Suprapubic skin (tissue), 4 donors: Measurements from ENCODE around the gene YTHDF1. TPM values are rescaled to one million over a fixed set of nuclear protein-coding genes. Genes with fewer than 3 reads are reported as not detected.
A peak's percentile ranks its signal among the peaks of the same experiment; 100 is the strongest.

ENCODE experiments used
- DNase-seq, 2 donors: peaks; one replicate each; pipeline ENCODE4 v3.0.0-alpha.2; 2019; ENCODE audit warnings: low spot score in 2 of 2
- H3K27ac ChIP-seq: fragments of 200-600 bp; sonication (generic); one replicate; pipeline ENCODE4 v1.5.1; 2019
- H3K27me3 ChIP-seq: fragments of 200-600 bp; sonication (generic); one replicate; pipeline ENCODE4 v1.5.1; 2019
- H3K36me3 ChIP-seq: fragments of 200-600 bp; sonication (generic); one replicate; pipeline ENCODE4 v1.5.1; 2019
- H3K4me1 ChIP-seq: fragments of 200-600 bp; sonication (generic); one replicate; pipeline ENCODE4 v1.5.1; 2019
- H3K4me3 ChIP-seq: fragments of 200-600 bp; sonication (generic); one replicate; pipeline ENCODE4 v1.5.1; 2019; ENCODE audit warnings: mild to moderate bottlenecking
- H3K9me3 ChIP-seq: fragments of 200-600 bp; sonication (generic); one replicate; pipeline ENCODE4 v1.5.1; 2019
- EP300 ChIP-seq: sonication (generic); formaldehyde crosslinking; IDR thresholded peaks from one replicate; pipeline ENCODE4 v1.6.1; 2017; ENCODE audit warnings: antibody characterized with exemption
- POLR2A ChIP-seq, 2 donors: fragments of 450-650 bp; IDR thresholded peaks; one replicate each; pipeline ENCODE4 v1.6.1; 2017; ENCODE audit warnings: antibody characterized with exemption in 2 of 2, mild to moderate bottlenecking in 2 of 2, moderate library complexity in 2 of 2
- POLR2AphosphoS5 ChIP-seq, 3 donors: sonication (generic); formaldehyde crosslinking; IDR thresholded peaks; one replicate each; pipeline ENCODE4 v1.6.1; 2017; ENCODE audit warnings: antibody characterized with exemption in 3 of 3
- WGBS: methylation state at CpG from one replicate; pipeline ENCODE4 v1.1.5; 2018; 5-methylcytosine and 5-hydroxymethylcytosine counted together
- total RNA-seq, 4 donors: library from RNA; depleted of rRNA; stranded (reverse); fragments of >200 nt; gene quantifications; one replicate each; pipeline ENCODE4 v1.1.0, GENCODE V29; 2016
- TF ChIP-seq, protein P1 (sequence below), 2 donors: fragments of 200-600 bp in 1 of 2; fragments of 450-650 bp in 1 of 2; sonication (generic) in 1 of 2; IDR thresholded peaks; one replicate each; pipeline ENCODE4 v1.5.1; 2016 to 2019; ENCODE audit warnings: antibody characterized with exemption in 2 of 2, mild to moderate bottlenecking in 1 of 2, moderate library complexity in 1 of 2

Gene YTHDF1
- total RNA-seq, 4 donors from 2014 or later, result 32.7 to 40.6 (median 34.0) TPM

DNA sequence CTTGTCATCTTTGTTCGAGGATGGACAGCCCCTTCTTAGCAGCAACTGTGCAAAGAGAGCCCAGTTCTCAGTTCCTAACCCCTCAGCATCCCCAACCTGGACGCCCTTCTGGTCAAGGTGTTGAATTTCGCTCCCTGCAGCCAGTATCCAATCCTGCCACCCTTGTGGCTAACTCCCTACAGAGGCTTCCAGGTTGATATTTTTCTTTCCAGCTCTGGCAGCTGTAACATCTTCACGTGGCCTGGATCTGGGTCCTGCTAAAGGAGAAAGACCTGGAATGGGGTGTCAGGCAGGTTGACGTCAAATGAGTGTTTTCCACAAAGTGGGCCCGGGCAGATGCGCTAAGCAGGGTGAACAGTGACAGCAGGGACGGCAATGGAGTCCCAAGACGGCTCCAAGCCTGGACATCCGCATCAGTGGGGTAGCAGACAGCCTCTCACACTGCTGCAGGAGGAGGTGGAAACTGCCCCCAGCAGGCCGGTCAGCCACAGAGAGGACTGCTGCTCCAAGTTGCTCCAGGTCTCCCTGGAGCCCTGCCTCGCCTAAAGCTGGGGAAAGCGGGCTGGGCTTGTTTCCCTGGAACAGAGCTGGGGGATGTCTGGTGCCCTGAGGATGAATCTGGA, 1.0 kb upstream of the YTHDF1 start:
- DNase-seq, result no peak
- Histone ChIP-seq H3K36me3 (peaks cover 20% of the 10 kb centered on the region), H3K4me1 (peaks cover 40% of the 10 kb centered on the region), H3K27ac (peak overlapping the region; percentile 85), H3K9me3 (no peaks in the 10 kb centered on the region), H3K27me3 (peaks cover 5% of the 10 kb centered on the region), H3K4me3 (peak overlapping the region; percentile 98)
- WGBS, result 81% methylated on average over 11 of the region's 13 CpGs
- TF ChIP-seq, protein P1, sequence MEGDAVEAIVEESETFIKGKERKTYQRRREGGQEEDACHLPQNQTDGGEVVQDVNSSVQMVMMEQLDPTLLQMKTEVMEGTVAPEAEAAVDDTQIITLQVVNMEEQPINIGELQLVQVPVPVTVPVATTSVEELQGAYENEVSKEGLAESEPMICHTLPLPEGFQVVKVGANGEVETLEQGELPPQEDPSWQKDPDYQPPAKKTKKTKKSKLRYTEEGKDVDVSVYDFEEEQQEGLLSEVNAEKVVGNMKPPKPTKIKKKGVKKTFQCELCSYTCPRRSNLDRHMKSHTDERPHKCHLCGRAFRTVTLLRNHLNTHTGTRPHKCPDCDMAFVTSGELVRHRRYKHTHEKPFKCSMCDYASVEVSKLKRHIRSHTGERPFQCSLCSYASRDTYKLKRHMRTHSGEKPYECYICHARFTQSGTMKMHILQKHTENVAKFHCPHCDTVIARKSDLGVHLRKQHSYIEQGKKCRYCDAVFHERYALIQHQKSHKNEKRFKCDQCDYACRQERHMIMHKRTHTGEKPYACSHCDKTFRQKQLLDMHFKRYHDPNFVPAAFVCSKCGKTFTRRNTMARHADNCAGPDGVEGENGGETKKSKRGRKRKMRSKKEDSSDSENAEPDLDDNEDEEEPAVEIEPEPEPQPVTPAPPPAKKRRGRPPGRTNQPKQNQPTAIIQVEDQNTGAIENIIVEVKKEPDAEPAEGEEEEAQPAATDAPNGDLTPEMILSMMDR (IDR thresholded peaks at IDR 0.05), result no peak
- no peak for TF ChIP-seq EP300
- no peak for TF ChIP-seq POLR2A (IDR thresholded peaks at IDR 0.05)
- TF ChIP-seq POLR2AphosphoS5 (IDR thresholded peaks at IDR 0.05), result no peak

DNA sequence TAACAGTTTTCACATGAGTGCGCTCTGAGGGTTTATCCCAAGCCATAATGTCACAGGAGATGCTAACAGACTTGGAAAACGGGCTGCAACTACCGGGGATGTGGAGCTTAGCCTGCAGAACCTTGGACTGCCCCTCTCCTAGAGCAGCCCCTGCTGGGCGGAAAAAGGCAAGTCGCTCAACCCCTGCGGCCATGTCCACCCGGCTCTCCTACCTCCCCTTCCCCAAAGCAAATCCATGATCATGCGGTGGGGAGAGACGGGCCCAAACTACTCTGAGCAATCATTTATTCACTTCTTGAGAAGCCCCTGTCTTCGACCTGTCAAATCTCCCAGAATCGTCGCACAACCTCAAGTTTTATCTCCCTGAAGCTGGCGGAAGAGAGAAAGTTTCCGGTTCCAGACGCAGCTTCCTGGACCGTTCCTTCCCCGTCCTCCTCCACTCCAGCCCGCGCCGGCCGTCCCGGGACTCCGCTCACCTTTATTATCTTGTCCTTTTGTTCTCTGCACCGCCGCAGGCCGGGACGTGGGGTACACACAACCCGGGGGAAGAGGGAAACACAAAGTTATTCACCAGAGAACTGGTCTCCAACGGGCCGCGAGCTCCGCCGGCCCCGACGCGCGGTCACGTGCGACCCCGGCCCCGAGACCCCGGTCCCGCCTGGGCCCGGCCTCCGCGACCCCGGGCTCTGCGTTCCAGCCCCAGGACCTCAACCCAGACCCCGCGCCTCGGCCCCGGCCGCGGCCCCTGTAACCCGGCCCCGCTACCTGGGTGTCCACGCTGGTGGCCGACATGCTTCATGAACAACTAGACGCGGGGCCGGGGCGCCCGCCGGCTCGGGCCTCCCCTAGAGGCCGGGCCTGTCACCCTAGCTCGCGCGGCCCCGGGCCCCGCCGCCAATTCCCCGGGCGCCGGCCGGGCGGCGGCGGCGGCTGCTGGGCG, 560 bp downstream of the YTHDF1 start:
- TF ChIP-seq, protein P1 (IDR thresholded peaks at IDR 0.05), result no peak
- TF ChIP-seq EP300 (no peak), POLR2A (IDR thresholded peaks at IDR 0.05) (no peak), POLR2AphosphoS5 (IDR thresholded peaks at IDR 0.05) (no peak)
- WGBS, result 3% methylated on average over 48 of the region's 81 CpGs
- Histone ChIP-seq H3K4me3 (peak overlapping the region; percentile 98), H3K36me3 (peaks cover 35% of the 10 kb centered on the region), H3K27me3 (peaks cover 5% of the 10 kb centered on the region), H3K27ac (peak overlapping the region; percentile 85), H3K4me1 (peaks cover 49% of the 10 kb centered on the region), H3K9me3 (no peaks in the 10 kb centered on the region)
- DNase-seq, result no peak

DNA sequence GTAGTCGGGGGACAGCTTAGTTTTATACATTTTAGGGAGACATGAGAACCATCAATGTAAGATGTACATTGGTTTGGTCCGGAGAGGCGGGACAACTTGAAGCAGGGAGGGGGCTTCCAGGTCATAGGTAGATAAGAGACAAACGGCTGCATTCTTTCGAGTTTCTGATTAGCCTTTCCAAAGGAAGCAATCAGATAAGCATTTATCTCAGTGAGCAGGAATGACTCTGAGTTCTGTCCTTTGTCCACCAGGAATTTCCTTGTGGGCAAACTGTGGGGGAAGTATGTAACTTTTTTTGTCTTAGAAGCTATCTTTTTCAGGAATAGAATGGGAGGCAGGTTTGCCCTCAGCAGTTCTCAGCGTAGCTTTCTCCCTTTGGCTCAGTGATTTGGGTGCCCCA, 1.4 kb downstream of the YTHDF1 start:
- H3K4me3 ChIP-seq, result peak overlapping the region; percentile 98
- DNase-seq, result no peak
- no peak overlapping the region for H3K27ac ChIP-seq
- TF ChIP-seq EP300 (no peak), POLR2AphosphoS5 (IDR thresholded peaks at IDR 0.05) (no peak), POLR2A (IDR thresholded peaks at IDR 0.05) (no peak)
- TF ChIP-seq, protein P1 (IDR thresholded peaks at IDR 0.05), result no peak
- peaks cover under 1% of the 10 kb centered on the region for H3K27me3 ChIP-seq
- H3K36me3 ChIP-seq, result peaks cover 42% of the 10 kb centered on the region
- peaks cover 49% of the 10 kb centered on the region for H3K4me1 ChIP-seq
- 71% methylated on average over 6 of the region's 6 CpGs for WGBS
- H3K9me3 ChIP-seq, result no peaks in the 10 kb centered on the region

DNA sequence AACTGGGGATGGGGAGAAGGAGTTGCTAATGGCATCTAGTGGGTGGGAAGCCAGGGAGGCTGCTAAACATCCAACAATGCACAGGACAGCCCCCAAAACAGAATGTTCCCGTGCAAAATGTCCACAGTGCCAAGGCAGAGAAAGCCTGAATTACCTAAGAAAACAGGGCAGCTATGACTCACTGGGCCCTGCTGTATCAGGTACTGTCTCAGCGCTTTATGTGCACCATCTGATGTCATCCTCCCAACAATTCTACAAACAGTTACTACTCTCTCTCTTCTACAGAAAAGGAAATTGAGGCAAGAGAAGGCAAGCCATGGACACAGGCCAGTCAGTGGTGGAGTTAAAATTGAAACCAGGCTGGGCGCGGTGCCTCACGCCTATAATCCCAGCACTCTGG, 3.1 kb downstream of the YTHDF1 start:
- no peak overlapping the region for H3K4me3 ChIP-seq
- TF ChIP-seq POLR2A (IDR thresholded peaks at IDR 0.05) (no peak), EP300 (no peak), POLR2AphosphoS5 (IDR thresholded peaks at IDR 0.05) (no peak)
- TF ChIP-seq, protein P1 (IDR thresholded peaks at IDR 0.05), result no peak
- H3K27ac ChIP-seq, result no peak overlapping the region
- 88% methylated on average over 5 of the region's 5 CpGs for WGBS
- no peak for DNase-seq
- peaks cover 49% of the 10 kb centered on the region for H3K4me1 ChIP-seq
- peaks cover 54% of the 10 kb centered on the region for H3K36me3 ChIP-seq
- no peaks in the 10 kb centered on the region for H3K9me3 ChIP-seq
- no peaks in the 10 kb centered on the region for H3K27me3 ChIP-seq

DNA sequence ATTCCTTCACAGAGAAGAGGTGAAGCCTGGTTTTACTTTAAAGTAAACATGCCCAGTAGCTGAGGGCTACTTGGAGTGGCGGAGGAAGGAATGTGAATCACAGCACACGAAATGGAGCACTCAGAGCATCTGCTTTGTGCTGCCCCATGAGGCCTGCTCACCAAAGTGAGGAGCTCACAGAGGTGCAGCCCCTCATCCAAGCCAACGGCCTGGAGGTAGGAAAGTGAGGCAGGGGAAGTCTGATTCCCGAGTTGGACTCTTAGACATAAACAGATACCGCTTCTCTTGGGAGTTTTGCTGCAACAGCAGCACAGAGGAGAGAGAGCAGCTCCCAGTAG, 3.6 kb downstream of the YTHDF1 start:
- H3K36me3 ChIP-seq, result peaks cover 58% of the 10 kb centered on the region
- H3K4me3 ChIP-seq, result no peak overlapping the region
- H3K4me1 ChIP-seq, result peaks cover 52% of the 10 kb centered on the region
- WGBS, result 78% methylated on average over 5 of the region's 5 CpGs
- H3K9me3 ChIP-seq, result no peaks in the 10 kb centered on the region
- H3K27me3 ChIP-seq, result no peaks in the 10 kb centered on the region
- TF ChIP-seq, protein P1 (IDR thresholded peaks at IDR 0.05), result no peak
- TF ChIP-seq EP300, result no peak
- no peak for TF ChIP-seq POLR2AphosphoS5 (IDR thresholded peaks at IDR 0.05)
- TF ChIP-seq POLR2A (IDR thresholded peaks at IDR 0.05), result no peak
- no peak overlapping the region for H3K27ac ChIP-seq
- DNase-seq, result no peak
